ENCODE measurements around the gene UBE2D1. TPM values are rescaled to one million over a fixed set of nuclear protein-coding genes. Genes with fewer than 3 reads are reported as not detected.

UBE2D1 gene
- total RNA-seq, 1 donor from 2014 or later: 56.0 TPM

DNA sequence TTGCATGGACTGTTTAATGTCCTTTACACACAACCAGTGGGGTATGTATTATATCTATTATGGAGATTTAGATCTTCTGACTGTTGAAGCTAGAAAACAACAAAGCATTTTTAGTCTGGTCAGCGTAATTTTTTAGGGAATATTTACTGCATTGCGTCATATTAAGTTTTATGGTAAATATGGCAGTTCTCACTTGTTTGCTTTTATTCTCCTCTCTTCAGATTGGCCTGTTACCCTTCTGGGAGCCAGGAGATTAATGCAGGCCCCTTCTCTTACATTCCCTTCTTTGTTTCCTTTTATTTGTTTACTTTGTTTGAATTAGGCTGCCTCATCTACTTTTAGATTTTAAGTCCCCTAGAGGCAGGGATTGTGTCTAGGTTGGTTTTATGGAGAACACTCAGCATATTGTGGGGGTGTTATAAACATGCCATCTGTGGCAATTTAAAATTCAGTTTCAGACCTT, 13.8 kb downstream of the UBE2D1 start:
- no peak for DNase-seq
- Histone ChIP-seq H3K36me3 (no peaks in the 10 kb centered on the region), H3K4me3 (no peak overlapping the region), H3K9me3 (replicated peaks) (no peaks in the 10 kb centered on the region), H3K4me1 (peaks cover 69% of the 10 kb centered on the region), H3K27ac (replicated peaks) (no peak overlapping the region), H3K27me3 (ENCODE audit: low read depth) (no peaks in the 10 kb centered on the region)
- intact Hi-C loops (cut with micrococcal nuclease): no loop called here
- TF ChIP-seq, protein P1, sequence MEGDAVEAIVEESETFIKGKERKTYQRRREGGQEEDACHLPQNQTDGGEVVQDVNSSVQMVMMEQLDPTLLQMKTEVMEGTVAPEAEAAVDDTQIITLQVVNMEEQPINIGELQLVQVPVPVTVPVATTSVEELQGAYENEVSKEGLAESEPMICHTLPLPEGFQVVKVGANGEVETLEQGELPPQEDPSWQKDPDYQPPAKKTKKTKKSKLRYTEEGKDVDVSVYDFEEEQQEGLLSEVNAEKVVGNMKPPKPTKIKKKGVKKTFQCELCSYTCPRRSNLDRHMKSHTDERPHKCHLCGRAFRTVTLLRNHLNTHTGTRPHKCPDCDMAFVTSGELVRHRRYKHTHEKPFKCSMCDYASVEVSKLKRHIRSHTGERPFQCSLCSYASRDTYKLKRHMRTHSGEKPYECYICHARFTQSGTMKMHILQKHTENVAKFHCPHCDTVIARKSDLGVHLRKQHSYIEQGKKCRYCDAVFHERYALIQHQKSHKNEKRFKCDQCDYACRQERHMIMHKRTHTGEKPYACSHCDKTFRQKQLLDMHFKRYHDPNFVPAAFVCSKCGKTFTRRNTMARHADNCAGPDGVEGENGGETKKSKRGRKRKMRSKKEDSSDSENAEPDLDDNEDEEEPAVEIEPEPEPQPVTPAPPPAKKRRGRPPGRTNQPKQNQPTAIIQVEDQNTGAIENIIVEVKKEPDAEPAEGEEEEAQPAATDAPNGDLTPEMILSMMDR (IDR thresholded peaks at IDR 0.05; ENCODE audit: borderline replicate concordance): no peak

DNA sequence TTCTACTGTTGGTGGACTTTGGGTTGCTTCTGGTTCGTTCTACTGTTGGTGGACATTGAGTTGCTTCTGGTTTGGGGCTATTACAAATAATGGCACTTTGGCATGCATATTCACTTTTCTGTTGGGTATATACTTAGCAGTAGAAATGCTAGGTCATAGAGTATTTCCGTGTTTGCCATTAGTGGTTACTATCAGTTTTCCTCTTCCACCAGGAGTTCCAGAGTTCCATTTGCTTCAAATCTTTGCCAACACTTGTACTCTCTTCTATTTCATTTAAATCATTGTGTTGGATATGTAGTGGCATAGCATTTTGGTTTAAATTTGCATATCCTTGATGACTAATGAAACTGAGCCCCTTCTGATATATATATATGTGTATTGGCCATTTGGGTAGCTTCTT, 15.2 kb downstream of the UBE2D1 start:
- Histone ChIP-seq H3K9me3 (replicated peaks) (no peaks in the 10 kb centered on the region), H3K27me3 (ENCODE audit: low read depth) (no peaks in the 10 kb centered on the region), H3K4me3 (no peak overlapping the region)

DNA sequence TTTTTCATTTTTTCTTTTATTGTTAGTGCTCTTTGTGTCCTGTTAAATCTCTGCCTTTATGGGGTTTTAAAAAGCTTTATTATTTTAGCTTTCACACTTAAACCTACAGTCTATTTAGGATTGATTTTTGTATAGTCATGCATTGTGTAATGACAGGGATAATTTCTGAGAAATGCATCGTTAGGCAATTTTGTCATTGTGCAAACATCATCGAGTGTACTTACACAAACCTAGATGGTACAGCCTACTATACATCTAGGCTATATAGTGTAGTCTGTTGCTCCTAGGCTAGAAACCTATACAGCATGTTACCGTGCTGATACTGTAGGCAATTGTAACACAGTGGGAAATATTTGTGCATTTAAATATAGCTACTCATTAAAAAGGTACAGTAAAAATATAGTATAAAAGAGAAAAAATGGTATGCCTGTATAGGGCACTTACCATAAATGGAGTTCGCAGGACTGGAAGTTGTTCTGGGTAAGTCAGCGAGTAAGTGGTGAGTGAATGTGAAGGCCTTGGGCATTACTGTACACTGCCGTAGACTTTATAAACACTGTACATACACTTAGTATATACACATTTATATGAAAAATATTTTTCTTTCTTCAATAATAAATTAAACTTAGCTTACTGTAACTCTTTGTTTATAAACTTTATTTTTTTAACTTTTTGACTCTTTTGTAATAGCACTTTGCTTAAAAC, 16.0 kb downstream of the UBE2D1 start:
- no peak for DNase-seq
- no peak overlapping the region for H3K27ac ChIP-seq (replicated peaks)
- H3K36me3 ChIP-seq: no peaks in the 10 kb centered on the region
- H3K4me1 ChIP-seq: peaks cover 78% of the 10 kb centered on the region
- intact Hi-C loops (cut with micrococcal nuclease): no loop called here
- TF ChIP-seq, protein P1 (IDR thresholded peaks at IDR 0.05; ENCODE audit: borderline replicate concordance): no peak
- no peak overlapping the region for H3K4me3 ChIP-seq
- no peaks in the 10 kb centered on the region for H3K9me3 ChIP-seq (replicated peaks)
- H3K27me3 ChIP-seq (ENCODE audit: low read depth): no peaks in the 10 kb centered on the region

More for the DNA sequence above, 15.2 kb downstream of the UBE2D1 start:
- H3K27ac ChIP-seq (replicated peaks): no peak overlapping the region
- intact Hi-C loops (cut with micrococcal nuclease): no loop called here
- TF ChIP-seq, protein P1 (IDR thresholded peaks at IDR 0.05; ENCODE audit: borderline replicate concordance): no peak
- H3K36me3 ChIP-seq: no peaks in the 10 kb centered on the region
- peaks cover 70% of the 10 kb centered on the region for H3K4me1 ChIP-seq
- DNase-seq: no peak

DNA sequence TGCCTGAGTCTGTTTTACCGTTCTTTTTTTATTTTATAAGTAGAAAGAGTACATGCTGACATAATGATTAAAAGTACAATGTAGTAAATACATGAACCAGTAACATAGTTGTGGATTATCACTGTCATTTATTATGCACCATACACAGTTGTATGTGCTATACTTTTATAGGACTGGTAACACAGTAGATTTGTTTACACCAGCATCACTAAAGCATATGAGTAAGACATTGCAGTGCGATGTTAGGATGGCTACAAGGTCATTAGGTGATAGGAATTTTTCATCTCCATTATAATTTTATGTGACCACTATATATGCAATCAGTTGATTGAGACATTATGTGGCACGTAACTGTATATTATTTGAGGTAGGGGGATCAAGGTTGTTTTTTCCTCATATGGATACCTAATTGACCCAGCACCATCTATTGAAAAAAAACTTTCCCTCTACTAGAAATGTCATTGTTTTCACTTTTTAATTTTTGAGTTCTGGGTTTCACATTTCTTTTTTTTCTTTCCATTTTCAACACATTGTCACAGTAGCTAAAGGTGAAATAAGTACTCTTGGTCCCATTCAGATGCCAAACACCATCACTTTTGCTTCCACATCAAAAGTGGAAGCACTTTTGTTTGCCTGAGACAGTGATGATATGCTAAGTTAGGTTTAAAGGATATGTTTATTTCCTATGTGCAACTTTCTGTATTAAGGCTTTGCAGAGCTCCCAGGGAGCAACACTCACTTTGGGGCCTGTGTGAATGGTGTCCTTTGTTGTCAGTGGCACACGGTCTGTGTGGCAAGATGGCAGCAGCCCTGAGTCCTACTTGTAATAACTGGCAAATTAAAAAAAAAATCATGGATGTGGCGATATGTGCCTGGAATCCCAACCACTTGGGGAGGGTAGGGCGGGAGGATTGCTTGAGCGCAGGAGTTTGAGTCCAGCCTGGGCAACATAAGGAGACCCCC, 17.1 kb downstream of the UBE2D1 start:
- intact Hi-C loops (cut with micrococcal nuclease): no loop called here
- no peaks in the 10 kb centered on the region for H3K36me3 ChIP-seq
- no peak for DNase-seq
- no peaks in the 10 kb centered on the region for H3K27me3 ChIP-seq (ENCODE audit: low read depth)
- no peak overlapping the region for H3K4me3 ChIP-seq
- TF ChIP-seq, protein P1 (IDR thresholded peaks at IDR 0.05; ENCODE audit: borderline replicate concordance): no peak
- H3K4me1 ChIP-seq: peaks cover 89% of the 10 kb centered on the region
- H3K9me3 ChIP-seq (replicated peaks): no peaks in the 10 kb centered on the region
- H3K27ac ChIP-seq (replicated peaks): no peak overlapping the region

DNA sequence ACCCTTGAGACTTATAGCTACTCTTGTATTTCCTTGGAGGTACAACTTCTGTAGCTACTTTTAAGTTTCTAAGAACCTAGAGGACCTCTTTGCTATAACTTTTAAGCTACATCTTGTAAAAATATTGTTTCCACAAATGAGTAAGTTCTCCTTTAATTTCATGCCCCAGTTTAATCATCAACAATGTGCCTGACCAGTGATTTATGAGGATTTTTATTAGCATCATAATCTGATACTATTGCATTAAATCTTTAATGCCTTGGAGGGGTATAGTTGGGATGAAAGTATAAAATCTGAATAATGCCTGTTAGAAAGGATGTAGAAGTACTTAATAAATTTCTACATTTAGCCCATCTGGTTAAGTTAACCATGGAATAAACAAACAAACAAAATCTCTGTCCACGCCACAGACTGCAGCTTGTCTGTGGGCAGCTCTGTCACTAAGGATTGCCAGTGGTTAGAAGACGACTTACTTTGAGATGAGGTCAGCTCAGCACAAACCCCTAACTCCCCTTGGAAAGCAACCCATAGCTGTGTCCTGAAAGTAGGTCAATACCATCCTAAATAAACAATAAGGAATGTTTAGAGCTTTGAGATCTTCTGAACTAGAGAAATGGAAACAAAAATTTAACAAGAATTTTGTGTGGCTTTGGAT, 18.3 kb downstream of the UBE2D1 start:
- H3K27ac ChIP-seq (replicated peaks): no peak overlapping the region
- no peaks in the 10 kb centered on the region for H3K9me3 ChIP-seq (replicated peaks)
- TF ChIP-seq, protein P1 (IDR thresholded peaks at IDR 0.05; ENCODE audit: borderline replicate concordance): no peak
- H3K27me3 ChIP-seq (ENCODE audit: low read depth): no peaks in the 10 kb centered on the region
- DNase-seq: no peak
- no peaks in the 10 kb centered on the region for H3K36me3 ChIP-seq
- H3K4me1 ChIP-seq: peaks cover 100% of the 10 kb centered on the region
- intact Hi-C loops (cut with micrococcal nuclease): no loop called here
- H3K4me3 ChIP-seq: no peak overlapping the region
